GM18951 (cell line): ENCODE data around the gene SETD1A.

Experiments
- POLR2A ChIP-seq: IDR thresholded peaks from 4 replicates; pipeline ENCODE4 v1.6.1; 2011; ENCODE audit warnings: mild to moderate bottlenecking; ENCODE audit not compliant: insufficient read length, insufficient read depth; ENCODE audit errors: extremely low read depth
- in situ Hi-C: fragments of 300-500 bp; cut with MboI; formaldehyde crosslinking; loops from one replicate; pipeline ENCODE4 v1.12.0; 2022; ENCODE audit warnings: low sequenced_read_pairs, mixed read lengths, inconsistent platforms; ENCODE audit not compliant: unreplicated experiment

SETD1A gene

GRCh38 chr16:30983289-30983889, 25.8 kb downstream of the SETD1A start:
- TF ChIP-seq POLR2A, result no peak
- in situ Hi-C loops, result loop anchor here (25.0 kb wide), 2 partner anchors 454 to 879 kb away; partner anchors contain the start of genes COX6A2, ZNF267 and ZNF843

DNA sequence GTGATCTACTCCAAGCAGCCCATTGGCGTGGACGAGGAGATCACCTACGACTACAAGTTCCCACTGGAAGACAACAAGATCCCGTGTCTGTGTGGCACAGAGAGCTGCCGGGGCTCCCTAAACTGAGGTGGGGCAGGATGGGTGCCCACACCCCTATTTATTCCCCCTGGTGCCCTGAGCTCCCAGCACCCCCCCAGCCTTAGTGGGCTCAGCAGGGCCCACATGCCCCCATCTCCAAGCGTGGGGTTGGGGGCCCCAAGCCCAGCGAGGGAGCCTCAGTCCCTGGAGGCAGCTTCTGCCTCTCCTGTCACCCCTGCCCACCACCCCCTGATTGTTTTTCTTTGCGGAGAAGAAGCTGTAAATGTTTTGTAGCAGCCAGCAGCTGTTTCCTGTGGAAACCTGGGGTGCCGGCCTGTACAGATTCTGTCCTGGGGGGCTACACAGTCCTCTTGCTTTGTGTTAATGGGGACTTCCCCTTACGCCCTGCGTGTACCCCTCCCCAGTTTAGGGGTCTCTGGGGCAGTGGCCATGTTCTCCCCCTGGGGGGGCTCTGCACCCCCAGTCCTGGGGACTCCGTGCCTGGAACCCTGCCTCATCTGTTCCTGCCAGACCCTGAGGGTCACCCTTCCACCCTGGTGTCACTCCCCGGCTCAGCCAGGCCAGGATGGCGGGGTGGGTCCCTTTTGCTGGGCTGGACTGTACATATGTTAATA, 26.5 kb downstream of the SETD1A start:
- in situ Hi-C loops, result loop anchor here (25.0 kb wide), 2 partner anchors 453 to 878 kb away; partner anchors contain the start of genes COX6A2, ZNF267 and ZNF843
- no peak for TF ChIP-seq POLR2A

- TF ChIP-seq POLR2A, result no peak
- in situ Hi-C loops, result loop anchor here (25.0 kb wide), 2 partner anchors 452 to 877 kb away; partner anchors contain the start of genes COX6A2, ZNF267 and ZNF843
These were observed 27.3 kb downstream of the SETD1A start, which contains the start of gene HSD3B7 for GRCh38 chr16:30984669-30985400. Gene HSD3B7 (plus strand): TSS chr16:30985207. CDS start chr16:30985659, 452 bp downstream.

DNA sequence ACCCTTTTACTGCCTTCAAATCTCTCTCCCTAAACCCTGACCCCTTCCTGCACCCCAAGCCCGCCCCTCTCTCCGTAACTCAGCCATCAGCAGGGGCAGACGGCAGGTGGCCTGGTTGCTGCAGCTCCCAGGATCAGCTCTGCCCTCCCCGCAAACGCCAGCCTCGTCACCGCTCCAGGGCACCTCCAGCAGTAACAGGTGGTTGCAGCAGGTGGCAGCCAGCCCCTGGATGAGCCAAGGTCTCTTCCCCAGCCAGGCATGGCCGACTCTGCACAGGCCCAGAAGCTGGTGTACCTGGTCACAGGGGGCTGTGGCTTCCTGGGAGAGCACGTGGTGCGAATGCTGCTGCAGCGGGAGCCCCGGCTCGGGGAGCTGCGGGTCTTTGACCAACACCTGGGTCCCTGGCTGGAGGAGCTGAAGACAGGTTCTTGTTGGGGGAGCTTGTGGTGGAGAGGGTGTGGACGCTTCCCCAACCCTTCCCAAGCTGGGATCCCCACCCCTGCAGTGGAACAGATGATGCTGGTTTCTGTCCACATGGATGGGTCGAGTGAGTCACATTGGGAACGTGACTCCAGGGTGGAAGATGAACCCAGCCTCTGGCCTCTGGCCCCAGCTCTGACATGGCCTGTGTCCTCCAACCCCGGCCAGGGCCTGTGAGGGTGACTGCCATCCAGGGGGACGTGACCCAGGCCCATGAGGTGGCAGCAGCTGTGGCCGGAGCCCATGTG, 28.0 kb downstream of the SETD1A start:
- TF ChIP-seq POLR2A, result no peak
- in situ Hi-C loops, result loop anchor here (25.0 kb wide), 2 partner anchors 452 to 877 kb away; partner anchors contain the start of genes COX6A2, ZNF267 and ZNF843

DNA sequence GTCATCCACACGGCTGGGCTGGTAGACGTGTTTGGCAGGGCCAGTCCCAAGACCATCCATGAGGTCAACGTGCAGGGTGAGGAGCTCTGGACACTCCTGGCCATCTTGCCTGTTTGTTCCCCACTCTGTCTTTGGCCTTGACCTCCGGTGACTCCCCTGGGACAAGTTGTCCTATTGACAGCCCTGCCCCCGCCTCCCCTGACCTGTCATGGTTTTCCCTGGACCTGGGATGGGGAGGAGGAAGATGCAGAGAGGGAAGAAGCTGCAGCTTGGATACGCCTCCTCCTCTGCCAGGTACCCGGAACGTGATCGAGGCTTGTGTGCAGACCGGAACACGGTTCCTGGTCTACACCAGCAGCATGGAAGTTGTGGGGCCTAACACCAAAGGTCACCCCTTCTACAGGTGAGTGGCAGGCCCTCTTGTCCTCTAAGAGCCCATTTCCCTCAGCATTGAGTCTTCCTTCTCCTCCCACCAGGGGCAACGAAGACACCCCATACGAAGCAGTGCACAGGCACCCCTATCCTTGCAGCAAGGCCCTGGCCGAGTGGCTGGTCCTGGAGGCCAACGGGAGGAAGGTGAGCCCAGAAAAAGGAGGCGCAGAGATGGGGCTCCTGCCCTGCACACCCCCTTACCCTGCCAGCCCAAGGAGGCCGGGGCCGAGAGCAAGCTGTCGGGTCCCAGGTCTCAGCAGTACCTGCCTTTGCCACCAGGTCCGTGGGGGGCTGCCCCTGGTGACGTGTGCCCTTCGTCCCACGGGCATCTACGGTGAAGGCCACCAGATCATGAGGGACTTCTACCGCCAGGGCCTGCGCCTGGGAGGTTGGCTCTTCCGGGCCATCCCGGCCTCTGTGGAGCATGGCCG, 28.8 kb downstream of the SETD1A start:
- TF ChIP-seq POLR2A, result no peak
- in situ Hi-C loops, result loop anchor here (25.0 kb wide), 2 partner anchors 451 to 876 kb away; partner anchors contain the start of genes COX6A2, ZNF267 and ZNF843

GRCh38 chr16:30987581-30988190, 30.1 kb downstream of the SETD1A start:
- no peak for TF ChIP-seq POLR2A
- in situ Hi-C loops, result loop anchor here (25.0 kb wide), 2 partner anchors 450 to 875 kb away; partner anchors contain the start of genes COX6A2, ZNF267 and ZNF843

GRCh38 chr16:30989469-30990047, 32.0 kb downstream of the SETD1A start:
- in situ Hi-C loops, result loop anchor here (25.0 kb wide), 2 partner anchors 448 to 873 kb away; partner anchors contain the start of genes COX6A2, ZNF267 and ZNF843
- no peak for TF ChIP-seq POLR2A

DNA sequence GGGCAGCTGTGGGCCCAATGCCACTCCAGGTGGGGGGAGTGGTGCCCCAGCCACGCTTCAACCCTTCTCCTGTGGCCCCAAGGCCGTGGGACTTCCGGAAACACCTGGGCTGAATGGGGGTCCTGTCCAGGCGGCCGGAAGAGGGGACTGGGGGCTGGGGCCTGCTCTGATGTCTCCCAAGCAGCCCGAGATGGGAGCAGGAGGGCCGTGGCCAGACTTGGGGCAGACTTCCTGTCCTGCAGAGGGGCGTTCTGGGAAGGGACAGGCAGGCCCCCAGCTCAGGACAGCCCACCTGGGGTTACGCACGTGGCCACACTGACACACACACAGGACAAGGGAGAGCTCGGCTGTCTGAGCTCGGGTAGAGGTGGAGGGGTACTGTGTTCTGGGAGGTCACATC, 32.6 kb downstream of the SETD1A start:
- TF ChIP-seq POLR2A, result no peak
- in situ Hi-C loops, result loop anchor here (25.0 kb wide), 2 partner anchors 447 to 872 kb away; partner anchors contain the start of genes COX6A2, ZNF267 and ZNF843

- TF ChIP-seq POLR2A, result no peak
- in situ Hi-C loops, result loop anchor here (25.0 kb wide), 2 partner anchors 446 to 871 kb away; partner anchors contain the start of genes COX6A2, ZNF267 and ZNF843
These were observed 33.5 kb downstream of the SETD1A start for GRCh38 chr16:30991052-30991451.

- in situ Hi-C loops, result loop anchor here (25.0 kb wide), 2 partner anchors 445 to 870 kb away; partner anchors contain the start of genes COX6A2, ZNF267 and ZNF843
- TF ChIP-seq POLR2A, result no peak
These were observed 34.8 kb downstream of the SETD1A start for GRCh38 chr16:30992276-30992780.
